NCI-H82 treated with DMSO at 0.1 percent for 48 hours (cell line): ENCODE data around the gene SLC12A7.
"Not testable (repeated sequence)": the region's sequence is repeated elsewhere in the genome, so short reads cannot be mapped to it uniquely, and the experiment has no call there.

Experiments used
- DNase-seq: peaks from one replicate; lab custom pipeline; 2025; ENCODE audit not compliant: unreplicated experiment; lab: John Stamatoyannopoulos, UW

Gene SLC12A7

GRCh38 chr5:1027631-1028441 is 84.0 kb downstream of the SLC12A7 start:
- no peak for DNase-seq

- DNase-seq, result no peak
These were observed 84.9 kb downstream of the SLC12A7 start for GRCh38 chr5:1026700-1027621.

GRCh38 chr5:1021969-1022336 is 89.9 kb downstream of the SLC12A7 start:
- not testable (repeated sequence) for DNase-seq

GRCh38 chr5:1021136-1021968 is 90.5 kb downstream of the SLC12A7 start:
- DNase-seq, result no peak

GRCh38 chr5:1020452-1020961 is 91.4 kb downstream of the SLC12A7 start:
- DNase-seq, result no peak

- DNase-seq, result no peak
These were observed 92.6 kb downstream of the SLC12A7 start for GRCh38 chr5:1019001-1019905.

- no peak for DNase-seq
These were observed 93.3 kb downstream of the SLC12A7 start for GRCh38 chr5:1018596-1018995.

- no peak for DNase-seq
These were observed 94.0 kb downstream of the SLC12A7 start for GRCh38 chr5:1017691-1018455.

- DNase-seq, result no peak
These were observed 94.8 kb downstream of the SLC12A7 start for GRCh38 chr5:1017056-1017455.

- DNase-seq, result no peak
These were observed 95.4 kb downstream of the SLC12A7 start for GRCh38 chr5:1016476-1016875.

- no peak for DNase-seq
These were observed 95.8 kb downstream of the SLC12A7 start for GRCh38 chr5:1016036-1016435.

- DNase-seq, result no peak
These were observed 96.4 kb downstream of the SLC12A7 start for GRCh38 chr5:1015507-1015906.

- DNase-seq, result no peak
These were observed 97.1 kb downstream of the SLC12A7 start for GRCh38 chr5:1014781-1015221.

- DNase-seq, result no peak
These were observed 97.5 kb downstream of the SLC12A7 start for GRCh38 chr5:1014346-1014745.

- DNase-seq, result no peak
These were observed 97.9 kb downstream of the SLC12A7 start for GRCh38 chr5:1013948-1014301.

- no peak for DNase-seq
These were observed 98.5 kb downstream of the SLC12A7 start for GRCh38 chr5:1013238-1013947.

GRCh38 chr5:1012900-1013237 is 99.0 kb downstream of the SLC12A7 start:
- no peak for DNase-seq

GRCh38 chr5:1012313-1012841 is 99.5 kb downstream of the SLC12A7 start:
- DNase-seq, result no peak
